Stimulated activated memory B cell treated with anti-CD40 and anti-IgM and Interleukin-4, amounts not matched to agents 10 μg/mL and 1 μg/mL and 100 μg/mL, for 72 hours (primary cell): Measurements from ENCODE around the gene AUTS2.

Experiments
- ATAC-seq: fragments of 150-1000 bp; cut with Tn5 transposase; 2 replicates; pipeline ENCODE4 v1.10.0; 2021
- H3K27ac Mint-ChIP-seq: one replicate; pipeline ENCODE4 v1.8.0; 2022; ENCODE audit warnings: mild to moderate bottlenecking, mixed read lengths
- H3K27me3 Mint-ChIP-seq: one replicate; pipeline ENCODE4 v1.8.0; 2022; ENCODE audit warnings: mixed read lengths
- H3K36me3 Mint-ChIP-seq: one replicate; pipeline ENCODE4 v1.8.0; 2022; ENCODE audit warnings: mixed read lengths
- H3K4me1 Mint-ChIP-seq: one replicate; pipeline ENCODE4 v1.8.0; 2022; ENCODE audit warnings: mixed read lengths
- H3K4me3 Mint-ChIP-seq: one replicate; pipeline ENCODE4 v1.8.0; 2022; ENCODE audit warnings: mild to moderate bottlenecking, moderate library complexity, mixed read lengths
- H3K9me3 Mint-ChIP-seq: one replicate; pipeline ENCODE4 v1.8.0; 2022; ENCODE audit warnings: mixed read lengths

The AUTS2 gene

GRCh38 chr7:69790977-69791724, 192.9 kb downstream of the AUTS2 start:
- Mint-ChIP-seq H3K36me3 (no peaks in the 10 kb centered on the region), H3K4me1 (peaks cover 3% of the 10 kb centered on the region), H3K9me3 (no peaks in the 10 kb centered on the region), H3K27me3 (no peaks in the 10 kb centered on the region), H3K27ac (no peak overlapping the region), H3K4me3 (no peak overlapping the region)
- ATAC-seq: no peak

GRCh38 chr7:69791739-69792138, 193.5 kb downstream of the AUTS2 start:
- no peak for ATAC-seq
- Mint-ChIP-seq H3K4me3 (no peak overlapping the region), H3K27ac (no peak overlapping the region), H3K9me3 (no peaks in the 10 kb centered on the region), H3K4me1 (peaks cover 7% of the 10 kb centered on the region), H3K27me3 (no peaks in the 10 kb centered on the region), H3K36me3 (no peaks in the 10 kb centered on the region)

DNA sequence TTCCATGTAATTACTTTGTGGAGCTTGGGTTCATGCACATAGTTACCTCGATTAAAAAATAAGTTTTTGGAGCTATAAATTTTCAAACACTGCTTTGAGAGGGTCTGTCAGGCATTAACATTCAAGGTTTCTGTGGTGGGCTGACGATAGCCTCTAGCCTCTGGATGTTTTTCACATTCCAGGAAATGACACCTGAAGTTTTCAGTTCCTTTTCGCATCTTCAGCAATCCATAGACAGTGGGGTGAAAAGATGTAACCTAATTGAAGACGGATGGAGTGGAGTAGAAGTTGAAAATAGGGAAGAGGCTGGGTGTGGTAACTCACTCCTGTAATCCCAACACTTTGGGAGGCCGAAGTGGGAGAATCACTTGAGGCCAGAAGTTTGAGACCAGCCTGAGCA, 197.7 kb downstream of the AUTS2 start:
- Mint-ChIP-seq H3K4me3 (no peak overlapping the region), H3K27me3 (no peaks in the 10 kb centered on the region), H3K4me1 (peaks cover 15% of the 10 kb centered on the region), H3K27ac (no peak overlapping the region), H3K36me3 (no peaks in the 10 kb centered on the region), H3K9me3 (no peaks in the 10 kb centered on the region)
- ATAC-seq: no peak

- peaks cover 15% of the 10 kb centered on the region for H3K4me1 Mint-ChIP-seq
- no peaks in the 10 kb centered on the region for H3K27me3 Mint-ChIP-seq
- H3K4me3 Mint-ChIP-seq: no peak overlapping the region
- no peak overlapping the region for H3K27ac Mint-ChIP-seq
- ATAC-seq: no peak
- no peaks in the 10 kb centered on the region for H3K36me3 Mint-ChIP-seq
- H3K9me3 Mint-ChIP-seq: no peaks in the 10 kb centered on the region
Observed at GRCh38 chr7:69796416-69796815, 198.1 kb downstream of the AUTS2 start.

DNA sequence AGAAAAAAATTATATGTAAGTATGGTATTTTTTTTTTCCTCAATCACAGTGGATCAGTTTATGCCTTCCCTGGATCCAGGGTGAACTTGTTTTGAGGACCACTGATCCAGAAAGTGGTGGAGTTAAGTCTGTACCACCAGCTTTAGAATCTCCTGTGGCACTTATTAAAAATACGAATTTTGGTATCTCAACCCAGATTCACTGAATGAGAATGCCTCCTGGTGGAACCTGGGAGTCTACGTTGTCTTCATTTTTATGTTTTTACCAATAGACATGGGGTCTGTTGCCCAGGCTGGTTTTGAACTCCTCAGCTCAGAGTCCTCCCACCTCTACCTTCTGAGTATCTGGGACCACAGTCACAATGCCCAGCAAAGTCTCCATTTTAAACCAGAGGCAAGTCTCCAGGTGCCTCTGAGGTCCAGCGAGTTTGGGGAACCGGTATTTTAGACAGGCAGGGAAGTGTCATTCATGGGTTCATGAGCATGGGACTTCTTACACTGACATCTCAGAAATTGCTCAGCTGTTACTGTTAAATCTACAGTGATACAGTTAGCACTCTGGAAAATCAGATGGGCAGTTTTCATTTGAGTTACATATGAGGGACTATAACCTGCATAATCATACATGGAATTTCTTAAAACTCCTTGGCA, 200.9 kb downstream of the AUTS2 start:
- H3K27ac Mint-ChIP-seq: no peak overlapping the region
- no peaks in the 10 kb centered on the region for H3K9me3 Mint-ChIP-seq
- H3K4me1 Mint-ChIP-seq: peaks cover 25% of the 10 kb centered on the region
- no peak for ATAC-seq
- H3K36me3 Mint-ChIP-seq: no peaks in the 10 kb centered on the region
- no peaks in the 10 kb centered on the region for H3K27me3 Mint-ChIP-seq
- no peak overlapping the region for H3K4me3 Mint-ChIP-seq

DNA sequence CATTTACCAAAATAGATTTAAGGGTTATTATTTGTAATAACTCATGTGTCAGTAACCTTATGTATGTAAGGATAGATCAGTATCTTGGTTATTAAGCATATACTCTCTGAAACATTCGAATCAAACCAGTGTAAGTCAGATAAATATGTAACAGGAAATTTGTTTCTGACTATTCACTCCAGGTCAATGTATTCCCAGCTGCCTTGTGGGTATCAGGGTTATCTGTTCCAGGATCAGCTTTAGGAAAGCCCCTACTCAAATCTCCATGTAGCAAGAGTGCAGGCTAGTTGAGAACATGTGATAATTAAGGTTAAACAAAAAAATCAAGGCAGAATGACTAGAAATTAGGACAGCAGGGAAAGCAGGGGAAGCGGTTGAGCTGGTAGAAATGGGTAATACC, 201.7 kb downstream of the AUTS2 start:
- ATAC-seq: no peak
- no peaks in the 10 kb centered on the region for H3K9me3 Mint-ChIP-seq
- no peaks in the 10 kb centered on the region for H3K36me3 Mint-ChIP-seq
- H3K4me1 Mint-ChIP-seq: peaks cover 34% of the 10 kb centered on the region
- H3K27ac Mint-ChIP-seq: no peak overlapping the region
- H3K4me3 Mint-ChIP-seq: no peak overlapping the region
- no peaks in the 10 kb centered on the region for H3K27me3 Mint-ChIP-seq

DNA sequence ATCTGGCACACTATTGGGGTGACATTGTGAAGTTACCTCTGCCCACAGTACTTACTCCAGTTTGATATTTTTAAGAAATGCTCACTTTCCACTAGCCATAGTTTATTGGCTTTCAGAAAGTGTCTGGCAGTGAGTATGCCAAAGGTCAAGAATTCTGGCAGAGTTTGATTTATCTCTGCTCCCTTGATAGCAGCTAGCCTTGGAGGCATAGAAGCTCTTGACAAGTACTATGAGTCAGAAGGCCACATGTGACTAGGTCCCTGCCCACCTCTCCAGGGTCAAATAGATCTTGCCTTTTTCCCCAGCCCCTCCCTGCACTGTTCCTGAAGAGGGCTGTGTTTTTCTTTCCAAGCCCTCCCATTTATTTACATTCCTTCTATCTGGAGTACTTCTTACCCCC, 202.2 kb downstream of the AUTS2 start:
- Mint-ChIP-seq H3K9me3 (no peaks in the 10 kb centered on the region), H3K27ac (no peak overlapping the region), H3K4me3 (no peak overlapping the region), H3K4me1 (peaks cover 37% of the 10 kb centered on the region), H3K36me3 (no peaks in the 10 kb centered on the region), H3K27me3 (no peaks in the 10 kb centered on the region)
- no peak for ATAC-seq

DNA sequence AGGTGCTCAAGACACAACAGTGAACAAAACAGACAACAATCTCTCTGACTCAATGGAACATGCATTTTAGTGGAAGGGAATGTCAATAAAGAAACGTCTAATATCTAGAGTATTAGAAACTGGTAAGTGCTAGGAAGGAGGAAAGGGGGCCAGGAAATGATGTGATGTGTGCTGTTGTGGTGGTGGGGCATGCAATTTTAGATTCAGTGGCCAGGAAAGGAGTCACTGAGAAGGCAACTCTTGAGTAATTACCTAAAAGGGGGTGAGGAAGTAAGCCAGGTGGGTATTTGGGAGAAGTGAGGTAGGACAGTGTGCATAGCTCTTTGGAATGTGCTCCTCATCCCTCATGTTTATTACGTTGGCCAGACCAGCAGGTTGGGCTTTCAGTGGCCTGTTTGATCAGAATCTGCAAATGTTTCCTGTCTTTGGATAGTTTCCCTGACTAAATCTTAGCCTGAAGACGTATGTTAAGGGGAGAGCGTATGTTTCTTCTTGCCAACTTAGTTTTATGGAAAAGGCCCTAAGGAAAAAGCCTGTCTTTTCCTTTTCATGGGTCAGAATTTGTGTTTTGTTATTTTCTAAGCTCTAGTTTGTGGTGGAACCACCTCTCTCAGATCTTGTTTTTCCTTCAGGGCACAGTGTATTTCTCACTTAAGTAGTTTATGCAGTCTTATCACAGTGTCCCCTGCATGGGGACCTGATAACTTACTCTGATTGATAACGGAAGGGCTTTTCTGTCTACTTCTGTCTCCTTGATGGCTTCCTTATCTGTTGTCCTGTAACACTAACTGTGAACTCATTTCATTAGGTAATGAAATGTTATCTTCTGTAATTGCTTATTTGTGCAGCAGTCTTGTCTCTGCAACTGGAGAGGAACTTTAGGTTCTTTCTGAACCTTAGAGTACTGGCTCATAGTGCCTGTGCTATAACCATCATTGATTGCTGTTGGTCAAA, 203.7 kb downstream of the AUTS2 start:
- Mint-ChIP-seq H3K27me3 (no peaks in the 10 kb centered on the region), H3K36me3 (no peaks in the 10 kb centered on the region), H3K4me1 (peaks cover 30% of the 10 kb centered on the region), H3K27ac (no peak overlapping the region), H3K4me3 (no peak overlapping the region), H3K9me3 (no peaks in the 10 kb centered on the region)
- ATAC-seq: no peak

DNA sequence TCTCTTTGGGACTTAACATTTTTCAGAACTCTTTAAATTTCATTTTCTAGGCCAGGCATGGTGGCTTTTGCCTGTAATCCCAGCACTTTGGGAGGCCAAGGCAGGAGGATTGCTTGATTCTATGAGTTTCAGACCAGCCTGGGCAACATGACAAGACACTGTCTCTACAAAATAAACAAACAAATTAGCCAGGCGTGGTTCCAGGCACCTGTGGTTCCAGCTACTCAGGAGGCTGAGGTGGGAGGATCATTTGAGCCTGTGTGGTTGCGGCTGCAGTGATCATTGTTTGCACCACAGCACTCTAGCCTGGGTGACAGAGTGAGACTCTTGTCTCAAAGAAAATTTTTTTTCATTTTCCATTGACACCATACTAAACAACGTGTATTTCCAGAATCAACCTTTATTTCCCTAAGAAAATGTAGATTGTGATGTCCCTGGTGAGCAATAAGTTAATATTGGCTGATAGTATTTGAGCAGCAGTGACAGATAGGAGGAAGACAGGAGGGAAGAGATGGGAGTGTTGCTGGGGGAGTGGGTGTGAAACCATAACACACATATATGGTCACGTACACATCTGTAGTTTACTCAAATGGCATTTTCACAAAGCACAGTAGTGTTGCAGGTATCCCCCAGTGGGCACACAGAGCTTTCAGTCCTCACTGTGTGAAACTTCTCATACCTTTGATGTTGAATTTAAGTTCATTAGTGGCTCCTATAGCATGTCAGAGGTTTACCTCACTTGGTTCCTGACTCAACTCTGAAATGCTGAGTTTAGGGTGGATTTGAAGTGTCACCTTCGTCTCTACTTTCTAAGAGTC, 205.6 kb downstream of the AUTS2 start:
- Mint-ChIP-seq H3K36me3 (no peaks in the 10 kb centered on the region), H3K27ac (no peak overlapping the region), H3K4me3 (no peak overlapping the region), H3K9me3 (no peaks in the 10 kb centered on the region), H3K27me3 (no peaks in the 10 kb centered on the region), H3K4me1 (peaks cover 30% of the 10 kb centered on the region)
- ATAC-seq: peak; percentile 70

- H3K4me3 Mint-ChIP-seq: no peak overlapping the region
- H3K9me3 Mint-ChIP-seq: no peaks in the 10 kb centered on the region
- peak overlapping the region; percentile 28 for H3K27ac Mint-ChIP-seq
- no peak for ATAC-seq
- H3K36me3 Mint-ChIP-seq: no peaks in the 10 kb centered on the region
- no peaks in the 10 kb centered on the region for H3K27me3 Mint-ChIP-seq
- peaks cover 23% of the 10 kb centered on the region for H3K4me1 Mint-ChIP-seq
Observed at GRCh38 chr7:69804962-69805361, 206.7 kb downstream of the AUTS2 start.

DNA sequence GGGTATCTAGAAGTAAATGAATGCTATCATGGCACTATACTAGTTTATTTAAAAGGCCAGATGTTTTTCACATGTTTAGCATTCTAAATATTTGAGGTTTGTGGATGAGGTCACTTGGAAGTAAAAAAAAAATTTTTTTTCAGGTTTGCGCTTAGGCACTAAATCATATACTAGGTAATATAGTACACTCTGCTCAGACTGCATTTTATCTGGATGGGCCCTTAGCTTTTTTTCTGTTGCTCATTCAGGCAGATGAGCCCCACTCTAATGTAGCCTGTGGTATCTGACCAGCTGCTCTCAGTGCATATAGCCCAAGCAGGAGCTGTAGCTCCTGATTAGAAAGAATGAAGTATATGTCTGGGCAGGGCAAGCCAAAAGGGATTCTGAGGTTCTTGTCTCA, 210.1 kb downstream of the AUTS2 start:
- H3K36me3 Mint-ChIP-seq: no peaks in the 10 kb centered on the region
- H3K27me3 Mint-ChIP-seq: no peaks in the 10 kb centered on the region
- H3K4me3 Mint-ChIP-seq: no peak overlapping the region
- no peak overlapping the region for H3K27ac Mint-ChIP-seq
- ATAC-seq: no peak
- H3K4me1 Mint-ChIP-seq: peaks cover 18% of the 10 kb centered on the region
- H3K9me3 Mint-ChIP-seq: no peaks in the 10 kb centered on the region

- Mint-ChIP-seq H3K4me3 (no peak overlapping the region), H3K4me1 (no peaks in the 10 kb centered on the region), H3K27ac (no peak overlapping the region), H3K27me3 (no peaks in the 10 kb centered on the region), H3K9me3 (no peaks in the 10 kb centered on the region), H3K36me3 (no peaks in the 10 kb centered on the region)
- ATAC-seq: no peak
Observed at GRCh38 chr7:69811476-69812308, 213.4 kb downstream of the AUTS2 start.

- peaks cover 6% of the 10 kb centered on the region for H3K4me1 Mint-ChIP-seq
- no peaks in the 10 kb centered on the region for H3K27me3 Mint-ChIP-seq
- ATAC-seq: no peak
Observed at GRCh38 chr7:69812756-69813155, 214.5 kb downstream of the AUTS2 start.

GRCh38 chr7:69813637-69814240, 215.5 kb downstream of the AUTS2 start:
- no peaks in the 10 kb centered on the region for H3K36me3 Mint-ChIP-seq
- H3K27ac Mint-ChIP-seq: no peak overlapping the region
- H3K4me1 Mint-ChIP-seq: peaks cover 6% of the 10 kb centered on the region
- H3K27me3 Mint-ChIP-seq: no peaks in the 10 kb centered on the region
- no peak for ATAC-seq
- no peak overlapping the region for H3K4me3 Mint-ChIP-seq
- no peaks in the 10 kb centered on the region for H3K9me3 Mint-ChIP-seq

More at GRCh38 chr7:69812756-69813155, 214.5 kb downstream of the AUTS2 start:
- Mint-ChIP-seq H3K4me3 (no peak overlapping the region), H3K27ac (no peak overlapping the region), H3K9me3 (no peaks in the 10 kb centered on the region), H3K36me3 (no peaks in the 10 kb centered on the region)
